Thyroid gland (tissue), 4 donors: ENCODE results near the gene OBSCN. TPM values are rescaled to one million over a fixed set of nuclear protein-coding genes. Genes with fewer than 3 reads are reported as not detected.

Experiments
- DNase-seq, 2 donors: peaks; one replicate each; pipeline ENCODE4 v3.0.0-alpha.2; 2019
- H3K27ac ChIP-seq, 3 donors: fragments of 200-600 bp; sonication (generic); 1 replicate in 2 of 3; 2 replicates in 1 of 3; pipeline ENCODE4 v1.5.1; 2016 to 2019; ENCODE audit warnings: mild to moderate bottlenecking in 1 of 3, moderate library complexity in 1 of 3
- H3K27me3 ChIP-seq: fragments of 200-600 bp; sonication (generic); one replicate; pipeline ENCODE4 v1.5.1; 2019
- H3K36me3 ChIP-seq, 2 donors: fragments of 200-600 bp; sonication (generic); one replicate each; pipeline ENCODE4 v1.5.1; 2016 to 2019
- H3K4me1 ChIP-seq, 2 donors: fragments of 200-600 bp; sonication (generic); one replicate each; pipeline ENCODE4 v1.5.1; 2017 to 2019
- H3K4me3 ChIP-seq, 3 donors: fragments of 200-600 bp; sonication (generic); replicated peaks in 1 of 3; 1 replicate in 2 of 3; 2 replicates in 1 of 3; pipeline ENCODE4 v1.5.1; 2016; ENCODE audit warnings: mild to moderate bottlenecking in 1 of 3
- H3K9me3 ChIP-seq: fragments of 200-600 bp; sonication (generic); one replicate; pipeline ENCODE4 v1.5.1; 2017
- CTCF ChIP-seq, 6 experiments: fragments of 200-600 bp in 3 of 6; fragments of 450-650 bp in 3 of 6; sonication (generic) in 3 of 6; IDR thresholded peaks; one replicate each; pipeline ENCODE4 v1.5.1; 2016 to 2019; ENCODE audit warnings: antibody characterized with exemption in 6 of 6, mild to moderate bottlenecking in 2 of 6, inconsistent platforms in 1 of 6, moderate library complexity in 1 of 6
- POLR2A ChIP-seq, 2 donors: fragments of 450-650 bp; IDR thresholded peaks; one replicate each; pipeline ENCODE4 v1.6.1; 2017; ENCODE audit warnings: antibody characterized with exemption in 2 of 2, mild to moderate bottlenecking in 2 of 2, moderate library complexity in 1 of 2
- WGBS, 2 donors: methylation state at CpG; one replicate each; pipeline ENCODE4 v1.1.5; 2017; 5-methylcytosine and 5-hydroxymethylcytosine counted together
- intact Hi-C: fragments of 100-400 bp; cut with DNase I; formaldehyde crosslinking; loops from one replicate; pipeline ENCODE4 v1.15.1; 2023
- total RNA-seq, 4 donors: library from RNA; depleted of rRNA; stranded (reverse); fragments of >200 nt; gene quantifications; one replicate each; pipeline ENCODE4 v1.2.3, GENCODE V29; 2016

The OBSCN gene
- total RNA-seq, 4 donors from 2014 or later = 24.0 to 35.1 (median 31.5) TPM

DNA sequence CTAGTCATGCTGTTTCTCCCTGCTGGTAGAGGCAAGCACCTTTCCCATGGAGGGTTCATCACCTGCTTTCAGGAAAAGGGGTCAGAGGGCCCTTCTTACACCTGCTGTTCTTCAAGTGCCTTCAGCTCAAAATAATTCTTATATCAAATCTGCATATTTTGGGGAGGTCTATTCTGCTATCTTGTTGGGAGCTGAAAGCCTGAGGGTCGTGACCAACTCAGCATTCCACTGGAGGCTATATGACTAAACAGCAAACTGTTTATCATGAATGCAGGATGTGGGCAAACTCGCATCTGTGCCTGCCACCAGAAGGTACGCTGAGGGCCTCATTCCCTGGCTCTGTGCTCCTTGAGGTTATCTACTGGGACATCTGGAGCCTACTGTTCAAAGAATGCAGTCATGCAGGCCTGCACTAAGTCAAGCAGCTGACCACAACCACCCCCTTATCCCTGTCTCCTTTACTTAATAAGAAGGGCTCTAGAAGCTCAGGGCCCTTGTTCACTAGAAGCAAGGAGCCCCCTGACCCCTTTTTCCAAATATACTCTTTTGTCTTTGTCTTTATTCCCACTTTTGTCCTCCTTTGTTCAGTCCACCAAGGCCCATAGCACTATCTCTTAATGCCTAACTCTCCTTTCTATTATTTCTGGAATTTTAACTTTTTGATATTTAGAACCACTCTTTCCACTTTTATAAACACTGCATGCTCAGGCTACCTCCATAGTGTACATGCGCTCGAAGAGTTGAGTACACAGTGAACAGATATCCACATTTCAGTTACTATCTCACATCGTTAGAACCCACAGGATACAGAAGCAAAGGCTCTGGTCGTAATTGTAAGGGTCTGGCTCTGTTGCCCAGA, 213.4 kb downstream of the OBSCN start:
- peaks cover 4 to 14% of the 10 kb centered on the region in 2 donors for H3K4me1 ChIP-seq
- no peak for DNase-seq
- TF ChIP-seq POLR2A (IDR thresholded peaks at IDR 0.05) (no peak), CTCF (IDR thresholded peaks at IDR 0.05) (no peak)
- intact Hi-C loops = no loop called here
- H3K4me3 ChIP-seq = no peak overlapping the region
- H3K36me3 ChIP-seq = no peaks in the 10 kb centered on the region
- no peaks in the 10 kb centered on the region for H3K9me3 ChIP-seq
- 91 to 94% methylated on average over 7 of the region's 7 CpGs for WGBS, 2 donors
- H3K27ac ChIP-seq = no peak overlapping the region
- no peaks in the 10 kb centered on the region for H3K27me3 ChIP-seq

GRCh38 chr1:228423404-228424053, 215.7 kb downstream of the OBSCN start:
- TF ChIP-seq CTCF (IDR thresholded peaks at IDR 0.05) = no peak
- no peak overlapping the region for H3K27ac ChIP-seq
- intact Hi-C loops = no loop called here
- H3K4me3 ChIP-seq = no peak overlapping the region
- H3K36me3 ChIP-seq = no peaks in the 10 kb centered on the region
- no peaks in the 10 kb centered on the region for H3K4me1 ChIP-seq
- no peaks in the 10 kb centered on the region for H3K9me3 ChIP-seq
- no peak for DNase-seq
- whole genome bisulfite sequencing, 2 donors = 89 to 94% methylated on average over 7 of the region's 7 CpGs
- H3K27me3 ChIP-seq = no peaks in the 10 kb centered on the region

DNA sequence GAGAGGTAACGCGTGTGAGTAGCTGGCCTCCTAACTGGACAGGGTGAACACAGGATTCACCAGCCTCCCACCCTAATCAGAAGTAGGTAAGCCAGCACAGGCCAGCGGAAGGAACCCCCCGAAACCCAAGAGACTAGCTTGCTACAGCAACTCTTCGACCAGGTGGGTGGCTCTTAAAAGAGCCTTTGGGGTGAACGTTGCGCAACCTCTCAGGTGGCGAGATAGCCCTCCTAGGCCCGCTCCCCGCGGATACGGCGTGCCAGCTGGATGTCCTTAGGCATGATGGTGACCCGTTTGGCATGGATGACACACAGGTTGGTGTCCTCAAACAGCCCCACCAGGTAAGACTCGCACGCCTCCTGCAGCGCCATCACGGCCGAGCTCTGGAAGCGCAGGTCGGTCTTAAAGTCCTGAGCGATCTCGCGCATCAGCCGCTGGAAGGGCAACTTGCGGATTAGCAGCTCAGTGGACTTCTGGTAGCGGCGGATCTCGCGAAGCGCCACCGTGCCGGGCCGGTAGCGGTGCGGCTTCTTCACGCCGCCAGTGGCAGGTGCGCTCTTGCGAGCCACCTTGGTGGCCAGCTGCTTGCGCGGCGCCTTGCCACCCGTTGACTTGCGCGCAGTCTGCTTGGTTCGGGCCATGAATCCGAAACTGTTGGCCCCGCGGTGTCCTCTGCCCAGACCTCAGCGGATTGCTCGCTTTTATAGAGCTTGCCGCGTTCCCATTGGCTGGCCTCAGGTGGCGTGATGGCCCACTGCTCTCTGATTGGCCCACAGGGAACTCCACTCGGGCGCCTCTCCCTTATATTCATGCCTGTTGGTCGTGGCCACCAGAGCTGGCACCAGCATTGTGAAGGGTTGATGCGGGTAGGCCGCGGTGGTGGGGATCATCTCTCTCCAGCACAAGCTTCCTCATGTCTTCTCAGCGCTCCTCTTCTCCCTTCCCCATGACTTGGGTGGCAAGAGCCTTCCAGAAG, 217.1 kb downstream of the OBSCN start:
- H3K4me1 ChIP-seq = no peaks in the 10 kb centered on the region
- H3K27ac ChIP-seq = no peak overlapping the region
- 97 to 98% methylated on average over 53 to 56 of the region's 62 CpGs for WGBS, 2 donors
- H3K4me3 ChIP-seq = no peak overlapping the region
- no peaks in the 10 kb centered on the region for H3K36me3 ChIP-seq
- no peaks in the 10 kb centered on the region for H3K9me3 ChIP-seq
- intact Hi-C loops = no loop called here
- no peak for DNase-seq
- no peak for TF ChIP-seq CTCF (IDR thresholded peaks at IDR 0.05)
- no peak for TF ChIP-seq POLR2A (IDR thresholded peaks at IDR 0.05)
- no peaks in the 10 kb centered on the region for H3K27me3 ChIP-seq

DNA sequence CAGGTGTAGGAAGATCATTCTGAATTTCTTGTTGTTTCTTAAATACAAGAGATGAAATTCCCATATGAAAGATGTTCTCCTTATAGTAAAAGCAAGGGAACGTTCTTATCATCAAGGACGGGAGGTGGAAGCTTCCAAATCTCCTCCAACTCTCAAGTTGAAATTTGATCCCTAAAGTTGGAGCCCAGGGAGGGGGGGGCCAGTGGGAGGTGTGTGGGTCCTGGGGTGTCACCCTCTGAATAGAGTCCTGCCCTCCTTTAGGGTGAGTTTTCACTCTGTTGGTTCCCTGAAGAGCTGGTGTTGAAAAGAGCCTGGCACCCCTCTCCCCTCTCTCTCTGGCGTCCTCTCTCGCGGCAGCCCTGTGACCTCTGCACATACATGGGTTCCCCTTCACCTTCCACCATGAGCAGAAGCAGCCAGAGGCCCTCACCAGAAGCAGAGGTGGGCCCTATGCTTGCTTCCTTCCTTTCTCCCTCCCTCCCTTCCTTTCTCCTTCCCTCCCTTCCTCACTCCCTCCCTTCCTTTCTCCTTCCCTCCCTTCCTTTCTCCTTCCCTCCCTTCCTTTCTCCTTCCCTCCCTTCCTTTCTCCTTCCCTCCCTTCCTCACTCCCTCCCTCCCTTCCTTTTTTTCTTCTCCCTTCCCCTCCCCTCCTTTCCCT, 218.8 kb downstream of the OBSCN start:
- TF ChIP-seq CTCF (IDR thresholded peaks at IDR 0.05) = no peak
- TF ChIP-seq POLR2A (IDR thresholded peaks at IDR 0.05) = no peak
- H3K36me3 ChIP-seq = no peaks in the 10 kb centered on the region
- no peaks in the 10 kb centered on the region for H3K27me3 ChIP-seq
- intact Hi-C loops = no loop called here
- no peaks in the 10 kb centered on the region for H3K4me1 ChIP-seq
- 48 to 52% methylated on average over 5 of the region's 5 CpGs for WGBS, 2 donors
- no peak overlapping the region for H3K27ac ChIP-seq
- no peak for DNase-seq
- no peaks in the 10 kb centered on the region for H3K9me3 ChIP-seq
- no peak overlapping the region for H3K4me3 ChIP-seq
